ENCODE measurements around the gene CFAP47. TPM values are rescaled to one million over a fixed set of nuclear protein-coding genes. Genes with fewer than 3 reads are reported as not detected.

The CFAP47 gene
- total and polyA plus RNA-seq, 7 donors, result 0.20 TPM; not detected in 6

- intact Hi-C loops (cut with DNase I), result no loop called here
- DNase-seq (no peak), ATAC-seq (no peak)
- H3K9me3 ChIP-seq, result peaks cover 22% of the 10 kb centered on the region
- H3K4me1 ChIP-seq, result no peaks in the 10 kb centered on the region
- TF ChIP-seq CTCF (IDR thresholded peaks at IDR 0.05), result no peak
- H3K4me3 ChIP-seq, result no peak overlapping the region
- no peaks in the 10 kb centered on the region for H3K27me3 ChIP-seq (ENCODE audit: insufficient read depth in 3 of 3, low read length in 2 of 3)
- H3K36me3 ChIP-seq (ENCODE audit: insufficient read depth in 1 of 2, low read depth in 1 of 2), result no peaks in the 10 kb centered on the region
- H3K27ac ChIP-seq, result no peak overlapping the region
- WGBS, 3 donors, result 37 to 47% (median 40%) methylated on average over 1 of the region's 1 CpG
These were observed 438.3 kb downstream of the CFAP47 start for GRCh38 chrX:36357855-36358254.

GRCh38 chrX:36364262-36364661 is 444.7 kb downstream of the CFAP47 start:
- 49 to 71% (median 63%) methylated on average over 1 of the region's 1 CpG for WGBS, 3 donors
- Histone ChIP-seq H3K9me3 (peaks cover 19% of the 10 kb centered on the region), H3K4me3 (no peak overlapping the region), H3K4me1 (no peaks in the 10 kb centered on the region), H3K36me3 (ENCODE audit: insufficient read depth in 1 of 2, low read depth in 1 of 2) (no peaks in the 10 kb centered on the region), H3K27ac (no peak overlapping the region), H3K27me3 (ENCODE audit: insufficient read depth in 3 of 3, low read length in 2 of 3) (no peaks in the 10 kb centered on the region)
- DNase-seq (no peak), ATAC-seq (no peak)
- intact Hi-C loops (cut with DNase I), result no loop called here
- TF ChIP-seq CTCF (IDR thresholded peaks at IDR 0.05), result no peak

GRCh38 chrX:36383495-36383894 is 464.0 kb downstream of the CFAP47 start:
- Histone ChIP-seq H3K36me3 (ENCODE audit: insufficient read depth in 1 of 2, low read depth in 1 of 2) (no peaks in the 10 kb centered on the region), H3K4me1 (no peaks in the 10 kb centered on the region), H3K4me3 (no peak overlapping the region), H3K27me3 (ENCODE audit: insufficient read depth in 3 of 3, low read length in 2 of 3) (no peaks in the 10 kb centered on the region), H3K27ac (no peak overlapping the region), H3K9me3 (no peaks in the 10 kb centered on the region)
- intact Hi-C loops (cut with DNase I), result no loop called here
- no peak for TF ChIP-seq CTCF (IDR thresholded peaks at IDR 0.05)
- DNase-seq, result no peak
- ATAC-seq, result no peak
- 76 to 92% (median 88%) methylated on average over 4 of the region's 4 CpGs for WGBS, 3 donors

GRCh38 chrX:36388901-36389300 is 469.4 kb downstream of the CFAP47 start:
- ATAC-seq (no peak), DNase-seq (no peak)
- H3K36me3 ChIP-seq (ENCODE audit: insufficient read depth in 1 of 2, low read depth in 1 of 2), result no peaks in the 10 kb centered on the region
- H3K4me1 ChIP-seq, result no peaks in the 10 kb centered on the region
- intact Hi-C loops (cut with DNase I), result no loop called here
- H3K4me3 ChIP-seq, result no peak overlapping the region
- no peak overlapping the region for H3K27ac ChIP-seq
- no peak for TF ChIP-seq CTCF (IDR thresholded peaks at IDR 0.05)
- H3K27me3 ChIP-seq (ENCODE audit: insufficient read depth in 3 of 3, low read length in 2 of 3), result no peaks in the 10 kb centered on the region
- 58 to 77% (median 72%) methylated on average over 4 of the region's 4 CpGs for WGBS, 3 donors
- H3K9me3 ChIP-seq, result no peaks in the 10 kb centered on the region

- H3K36me3 ChIP-seq (ENCODE audit: insufficient read depth in 1 of 2, low read depth in 1 of 2), result no peaks in the 10 kb centered on the region
- intact Hi-C loops (cut with DNase I), result no loop called here
- no peak overlapping the region for H3K4me3 ChIP-seq
- 79 to 92% (median 85%) methylated on average over 3 of the region's 3 CpGs for WGBS, 3 donors
- no peak overlapping the region for H3K27ac ChIP-seq
- no peaks in the 10 kb centered on the region for H3K4me1 ChIP-seq
- no peak for DNase-seq
- no peaks in the 10 kb centered on the region for H3K9me3 ChIP-seq
- ATAC-seq, result no peak
- no peaks in the 10 kb centered on the region for H3K27me3 ChIP-seq (ENCODE audit: insufficient read depth in 3 of 3, low read length in 2 of 3)
- no peak for TF ChIP-seq CTCF (IDR thresholded peaks at IDR 0.05)
These were observed 482.2 kb downstream of the CFAP47 start for GRCh38 chrX:36401774-36402173.
